Measurements from ENCODE around the gene STAB1. TPM values are rescaled to one million over a fixed set of nuclear protein-coding genes. Genes with fewer than 3 reads are reported as not detected.

The STAB1 gene
- total and polyA plus RNA-seq, 7 experiments from 2014 or later, result 0.27 to 122 (median 26.1) TPM; not detected in 2

GRCh38 chr3:52520141-52520667 lies 25.1 kb downstream of the STAB1 start:
- DNase-seq (no peak), ATAC-seq (no peak)
- Histone ChIP-seq H3K9me3 (ENCODE audit: control insufficient read depth in 2 of 3, low read length in 3 of 3) (no peaks in the 10 kb centered on the region), H3K4me1 (ENCODE audit: control insufficient read depth in 2 of 2, insufficient read depth in 2 of 2, low read length in 2 of 2) (no peaks in the 10 kb centered on the region), H3K36me3 (ENCODE audit: control insufficient read depth in 2 of 3, insufficient read depth in 3 of 3, low read length in 3 of 3) (no peaks in the 10 kb centered on the region), H3K4me3 (ENCODE audit: low read length) (no peak overlapping the region), H3K27me3 (ENCODE audit: control insufficient read depth in 2 of 2, insufficient read depth in 2 of 2, low read length in 2 of 2) (no peaks in the 10 kb centered on the region), H3K27ac (ENCODE audit: low read depth, low read length) (no peak overlapping the region)
- Mint-ChIP-seq H3K36me3 (peaks cover 0 to 3% (median 0%) of the 10 kb centered on the region in 5 donors), H3K27me3 (no peaks in the 10 kb centered on the region), H3K9me3 (peaks cover 0 to 1% (median 0%) of the 10 kb centered on the region in 11 donors), H3K27ac (no peak overlapping the region), H3K4me1 (peaks cover 0 to 2% (median 0%) of the 10 kb centered on the region in 7 donors), H3K4me3 (no peak overlapping the region)
- ChIA-PET CTCF (no interaction called here), POLR2A (no interaction called here)
- intact Hi-C loops (cut with micrococcal nuclease), result no loop called here

GRCh38 chr3:52520716-52521487 lies 25.8 kb downstream of the STAB1 start:
- H3K27ac ChIP-seq (ENCODE audit: low read depth, low read length), result no peak overlapping the region
- peaks cover 0 to 3% (median 0%) of the 10 kb centered on the region in 5 donors for H3K36me3 Mint-ChIP-seq
- no peaks in the 10 kb centered on the region for H3K4me1 ChIP-seq (ENCODE audit: control insufficient read depth in 2 of 2, insufficient read depth in 2 of 2, low read length in 2 of 2)
- H3K27me3 Mint-ChIP-seq, result no peaks in the 10 kb centered on the region
- DNase-seq (no peak), ATAC-seq (no peak)
- peaks cover 0 to 1% (median 0%) of the 10 kb centered on the region in 11 donors for H3K9me3 Mint-ChIP-seq
- no peaks in the 10 kb centered on the region for H3K9me3 ChIP-seq (ENCODE audit: control insufficient read depth in 2 of 3, low read length in 3 of 3)
- no peaks in the 10 kb centered on the region for H3K27me3 ChIP-seq (ENCODE audit: control insufficient read depth in 2 of 2, insufficient read depth in 2 of 2, low read length in 2 of 2)
- H3K36me3 ChIP-seq (ENCODE audit: control insufficient read depth in 2 of 3, insufficient read depth in 3 of 3, low read length in 3 of 3), result no peaks in the 10 kb centered on the region
- no peak overlapping the region for H3K27ac Mint-ChIP-seq
- intact Hi-C loops (cut with micrococcal nuclease), result no loop called here
- H3K4me3 ChIP-seq (ENCODE audit: low read length), result no peak overlapping the region
- ChIA-PET CTCF (no interaction called here), POLR2A (no interaction called here)
- no peak overlapping the region for H3K4me3 Mint-ChIP-seq
- H3K4me1 Mint-ChIP-seq, result peaks cover 0 to 3% (median 0%) of the 10 kb centered on the region in 7 donors

GRCh38 chr3:52521488-52521824 lies 26.3 kb downstream of the STAB1 start:
- Histone ChIP-seq H3K27ac (ENCODE audit: low read depth, low read length) (no peak overlapping the region), H3K4me3 (ENCODE audit: low read length) (no peak overlapping the region), H3K9me3 (ENCODE audit: control insufficient read depth in 2 of 3, low read length in 3 of 3) (no peaks in the 10 kb centered on the region), H3K27me3 (ENCODE audit: control insufficient read depth in 2 of 2, insufficient read depth in 2 of 2, low read length in 2 of 2) (no peaks in the 10 kb centered on the region), H3K4me1 (ENCODE audit: control insufficient read depth in 2 of 2, insufficient read depth in 2 of 2, low read length in 2 of 2) (no peaks in the 10 kb centered on the region), H3K36me3 (ENCODE audit: control insufficient read depth in 2 of 3, insufficient read depth in 3 of 3, low read length in 3 of 3) (no peaks in the 10 kb centered on the region)
- no peak overlapping the region for H3K4me3 Mint-ChIP-seq
- H3K9me3 Mint-ChIP-seq, result peaks cover 0 to 1% (median 0%) of the 10 kb centered on the region in 11 donors
- H3K4me1 Mint-ChIP-seq, result peaks cover 0 to 3% (median 0%) of the 10 kb centered on the region in 7 donors
- ChIA-PET POLR2A (interaction anchor here (0.6 kb wide), 1 partner anchor 213 kb away, joined by 4 read pairs; no protein-coding TSS in a partner anchor), CTCF (no interaction called here)
- intact Hi-C loops (cut with micrococcal nuclease), result no loop called here
- H3K36me3 Mint-ChIP-seq, result peaks cover 0 to 3% (median 0%) of the 10 kb centered on the region in 5 donors
- H3K27me3 Mint-ChIP-seq, result no peaks in the 10 kb centered on the region
- H3K27ac Mint-ChIP-seq, result no peak overlapping the region
- no peak for ATAC-seq
- no peak for DNase-seq

- Mint-ChIP-seq H3K27me3 (no peaks in the 10 kb centered on the region), H3K27ac (no peak overlapping the region), H3K4me3 (no peak overlapping the region), H3K36me3 (peaks cover 0 to 3% (median 0%) of the 10 kb centered on the region in 5 donors), H3K4me1 (peaks cover 0 to 3% (median 0%) of the 10 kb centered on the region in 7 donors), H3K9me3 (no peaks in the 10 kb centered on the region)
- intact Hi-C loops (cut with micrococcal nuclease), result no loop called here
- CTCF ChIA-PET, result no interaction called here
- Histone ChIP-seq H3K27me3 (ENCODE audit: control insufficient read depth in 2 of 2, insufficient read depth in 2 of 2, low read length in 2 of 2) (no peaks in the 10 kb centered on the region), H3K36me3 (ENCODE audit: control insufficient read depth in 2 of 3, insufficient read depth in 3 of 3, low read length in 3 of 3) (no peaks in the 10 kb centered on the region), H3K9me3 (ENCODE audit: control insufficient read depth in 2 of 3, low read length in 3 of 3) (no peaks in the 10 kb centered on the region), H3K27ac (ENCODE audit: low read depth, low read length) (no peak overlapping the region), H3K4me1 (ENCODE audit: control insufficient read depth in 2 of 2, insufficient read depth in 2 of 2, low read length in 2 of 2) (no peaks in the 10 kb centered on the region), H3K4me3 (ENCODE audit: low read length) (no peak overlapping the region)
- POLR2A ChIA-PET, result interaction anchor here (0.6 kb wide), 2 partner anchors 214 to 476 kb away, joined by 3 to 4 read pairs; no protein-coding TSS in a partner anchor
- DNase-seq (no peak), ATAC-seq (no peak)
Observed at GRCh38 chr3:52521881-52522650, 26.9 kb downstream of the STAB1 start.

GRCh38 chr3:52522651-52523251 lies 27.6 kb downstream of the STAB1 start:
- ATAC-seq, result no peak

GRCh38 chr3:52523386-52524257 lies 28.5 kb downstream of the STAB1 start:
- Histone ChIP-seq H3K9me3 (ENCODE audit: control insufficient read depth in 2 of 3, low read length in 3 of 3) (no peaks in the 10 kb centered on the region), H3K27me3 (ENCODE audit: control insufficient read depth in 2 of 2, insufficient read depth in 2 of 2, low read length in 2 of 2) (no peaks in the 10 kb centered on the region), H3K36me3 (ENCODE audit: control insufficient read depth in 2 of 3, insufficient read depth in 3 of 3, low read length in 3 of 3) (no peaks in the 10 kb centered on the region), H3K4me3 (ENCODE audit: low read length) (no peak overlapping the region), H3K27ac (ENCODE audit: low read depth, low read length) (no peak overlapping the region), H3K4me1 (ENCODE audit: control insufficient read depth in 2 of 2, insufficient read depth in 2 of 2, low read length in 2 of 2) (no peaks in the 10 kb centered on the region)
- intact Hi-C loops (cut with micrococcal nuclease), result no loop called here
- peaks cover 0 to 3% (median 0%) of the 10 kb centered on the region in 7 donors for H3K4me1 Mint-ChIP-seq
- no peak overlapping the region for H3K27ac Mint-ChIP-seq
- no peak overlapping the region for H3K4me3 Mint-ChIP-seq
- peaks cover 0 to 3% (median 0%) of the 10 kb centered on the region in 5 donors for H3K36me3 Mint-ChIP-seq
- ATAC-seq, result no peak
- POLR2A ChIA-PET, result no interaction called here
- no peak for DNase-seq
- CTCF ChIA-PET, result no interaction called here
- no peaks in the 10 kb centered on the region for H3K27me3 Mint-ChIP-seq
- H3K9me3 Mint-ChIP-seq, result no peaks in the 10 kb centered on the region

More at GRCh38 chr3:52522651-52523251, 27.6 kb downstream of the STAB1 start:
- H3K36me3 Mint-ChIP-seq, result peaks cover 0 to 3% (median 0%) of the 10 kb centered on the region in 5 donors
- ChIA-PET CTCF (no interaction called here), POLR2A (interaction anchor here (0.6 kb wide), 1 partner anchor 477 kb away, joined by 3 read pairs; no protein-coding TSS in a partner anchor)
- H3K27me3 ChIP-seq (ENCODE audit: control insufficient read depth in 2 of 2, insufficient read depth in 2 of 2, low read length in 2 of 2), result no peaks in the 10 kb centered on the region
- no peaks in the 10 kb centered on the region for H3K9me3 ChIP-seq (ENCODE audit: control insufficient read depth in 2 of 3, low read length in 3 of 3)
- peaks cover 0 to 3% (median 0%) of the 10 kb centered on the region in 7 donors for H3K4me1 Mint-ChIP-seq
- no peaks in the 10 kb centered on the region for H3K9me3 Mint-ChIP-seq
- intact Hi-C loops (cut with micrococcal nuclease), result no loop called here
- H3K27me3 Mint-ChIP-seq, result no peaks in the 10 kb centered on the region
- no peak overlapping the region for H3K27ac ChIP-seq (ENCODE audit: low read depth, low read length)
- H3K36me3 ChIP-seq (ENCODE audit: control insufficient read depth in 2 of 3, insufficient read depth in 3 of 3, low read length in 3 of 3), result no peaks in the 10 kb centered on the region
- H3K4me3 Mint-ChIP-seq, result no peak overlapping the region
- DNase-seq, result no peak
- no peak overlapping the region for H3K4me3 ChIP-seq (ENCODE audit: low read length)
- H3K27ac Mint-ChIP-seq, result no peak overlapping the region
- no peaks in the 10 kb centered on the region for H3K4me1 ChIP-seq (ENCODE audit: control insufficient read depth in 2 of 2, insufficient read depth in 2 of 2, low read length in 2 of 2)

Measured in naive thymus-derived CD4-positive, alpha-beta T cell (primary cell).